HepG2 (cell line): ENCODE results near the gene ATAD3A. TPM values are rescaled to one million over a fixed set of nuclear protein-coding genes. Genes with fewer than 3 reads are reported as not detected.

Source experiments
- ATF3 ChIP-seq: sonication (generic); formaldehyde crosslinking; IDR thresholded peaks from 2 replicates; pipeline ENCODE4 v1.4.0; 2020; ENCODE audit warnings: missing genetic modification reagents
- ELF4 ChIP-seq: sonication (generic); formaldehyde crosslinking; IDR thresholded peaks from 2 replicates; pipeline ENCODE4 v1.5.0; 2020; ENCODE audit warnings: missing genetic modification reagents, mild to moderate bottlenecking, moderate library complexity, borderline replicate concordance
- HCFC1 ChIP-seq: fragments of 150-350 bp; IDR thresholded peaks from 2 replicates; pipeline ENCODE4 v1.6.1; 2014; ENCODE audit warnings: low read depth, low read length
- MED8 ChIP-seq: sonication (generic); formaldehyde crosslinking; IDR thresholded peaks from 2 replicates; pipeline ENCODE4 v1.8.1; 2023; ENCODE audit warnings: mild to moderate bottlenecking, missing genetic modification reagents; ENCODE audit not compliant: insufficient replicate concordance
- NR2F6 ChIP-seq, 2 experiments: IDR thresholded peaks; 2 replicates each; pipeline ENCODE4 v1.6.1; 2016; ENCODE audit warnings: antibody characterized with exemption in 1 of 2, mild to moderate bottlenecking in 1 of 2
- PAWR ChIP-seq: sonication (generic); formaldehyde crosslinking; IDR thresholded peaks from 2 replicates; pipeline ENCODE4 v1.4.0; 2020; ENCODE audit warnings: missing genetic modification reagents, mild to moderate bottlenecking, borderline replicate concordance
- PBX2 ChIP-seq: IDR thresholded peaks from 2 replicates; pipeline ENCODE4 v1.6.1; 2016; ENCODE audit warnings: control low read depth
- REPIN1 ChIP-seq: sonication (generic); formaldehyde crosslinking; IDR thresholded peaks from 2 replicates; pipeline ENCODE4 v1.8.0; 2022; ENCODE audit warnings: missing genetic modification reagents, low read depth, mild to moderate bottlenecking, borderline replicate concordance
- USF2 ChIP-seq, 2 experiments: sonication (generic) in 1 of 2; formaldehyde crosslinking in 1 of 2; IDR thresholded peaks; 2 replicates each; pipeline versions ENCODE4 v1.5.1 to v1.6.1; 2011 to 2020; ENCODE audit warnings: borderline replicate concordance in 1 of 2, low read depth in 1 of 2, low read length in 1 of 2, mild to moderate bottlenecking in 1 of 2, missing genetic modification reagents in 1 of 2, moderate library complexity in 1 of 2
- ZFP36L2 ChIP-seq: sonication (generic); formaldehyde crosslinking; IDR thresholded peaks from 2 replicates; pipeline ENCODE4 v1.4.0; 2020; ENCODE audit warnings: missing genetic modification reagents
- ZKSCAN8 ChIP-seq: IDR thresholded peaks from 2 replicates; pipeline ENCODE4 v1.6.1; 2016; ENCODE audit warnings: borderline replicate concordance, missing genetic modification reagents, missing compliant biosample characterization
- ZNF431 ChIP-seq: sonication (generic); formaldehyde crosslinking; IDR thresholded peaks from 2 replicates; pipeline ENCODE4 v1.9.0; 2022; ENCODE audit warnings: missing genetic modification reagents, low read depth, mild to moderate bottlenecking, borderline replicate concordance
- ZNF552 ChIP-seq: sonication (generic); formaldehyde crosslinking; IDR thresholded peaks from 2 replicates; pipeline ENCODE4 v1.9.0; 2022; ENCODE audit warnings: missing genetic modification reagents, mild to moderate bottlenecking, borderline replicate concordance
- ZNF563 ChIP-seq: sonication (generic); formaldehyde crosslinking; IDR thresholded peaks from 2 replicates; pipeline ENCODE4 v1.8.0; 2022; ENCODE audit warnings: mild to moderate bottlenecking, moderate library complexity, missing genetic modification reagents
- ZNF670 ChIP-seq: sonication (generic); formaldehyde crosslinking; IDR thresholded peaks from 2 replicates; pipeline ENCODE4 v1.8.0; 2022; ENCODE audit warnings: mild to moderate bottlenecking, missing genetic modification reagents, borderline replicate concordance
- ZNF713 ChIP-seq: sonication (generic); formaldehyde crosslinking; IDR thresholded peaks from 2 replicates; pipeline ENCODE4 v1.4.0; 2020; ENCODE audit warnings: mild to moderate bottlenecking, missing genetic modification reagents
- ZNF766 ChIP-seq: sonication (generic); formaldehyde crosslinking; IDR thresholded peaks from 2 replicates; pipeline ENCODE4 v1.5.0; 2020; ENCODE audit warnings: missing genetic modification reagents, borderline replicate concordance
- ZNF781 ChIP-seq: sonication (generic); formaldehyde crosslinking; IDR thresholded peaks from 2 replicates; pipeline ENCODE4 v1.5.1; 2020; ENCODE audit warnings: borderline replicate concordance, mild to moderate bottlenecking, missing genetic modification reagents; ENCODE audit errors: not compliant biosample characterization
- polyA plus RNA-seq, 8 experiments: library from polyadenylated mRNA; depleted of rRNA in 3 of 8; stranded (reverse) in 7 of 8; unstranded in 1 of 8; fragments of >200 nt; fragmentation: Illumina TruSeq in 4 of 8; extraction: Trizol in 4 of 8; gene quantifications; 2 replicates each; pipeline versions ENCODE4 v1.2.1 to v1.2.3, GENCODE V29; 2011 to 2016; ENCODE audit warnings: low read depth in 4 of 8, missing spikeins in 1 of 8, mixed read lengths in 1 of 8; ENCODE audit not compliant: insufficient read depth in 1 of 8
- total RNA-seq, 5 experiments: library from RNA; depleted of rRNA; stranded (reverse); fragments of >200 nt; fragmentation: Illumina TruSeq; extraction: Trizol; gene quantifications; 2 replicates each; pipeline ENCODE4 v1.2.3, GENCODE V29; 2016; ENCODE audit warnings: low read depth in 1 of 5
- TF ChIP-seq, protein P1 (sequence below): IDR thresholded peaks from 2 replicates; pipeline ENCODE4 v1.6.1; 2012; ENCODE audit warnings: low read depth, low read length, improper control_type of control experiment
- TF ChIP-seq, protein P2 (sequence below): sonication (generic); formaldehyde crosslinking; IDR thresholded peaks from 2 replicates; pipeline ENCODE4 v1.4.0; 2020; ENCODE audit warnings: missing genetic modification reagents

The ATAD3A gene
- total and polyA plus RNA-seq, 2 of the 13 experiments (the other 11 are each of a cell fraction or from before 2014, with no cell fraction given) = 10.6 to 49.0 TPM

DNA sequence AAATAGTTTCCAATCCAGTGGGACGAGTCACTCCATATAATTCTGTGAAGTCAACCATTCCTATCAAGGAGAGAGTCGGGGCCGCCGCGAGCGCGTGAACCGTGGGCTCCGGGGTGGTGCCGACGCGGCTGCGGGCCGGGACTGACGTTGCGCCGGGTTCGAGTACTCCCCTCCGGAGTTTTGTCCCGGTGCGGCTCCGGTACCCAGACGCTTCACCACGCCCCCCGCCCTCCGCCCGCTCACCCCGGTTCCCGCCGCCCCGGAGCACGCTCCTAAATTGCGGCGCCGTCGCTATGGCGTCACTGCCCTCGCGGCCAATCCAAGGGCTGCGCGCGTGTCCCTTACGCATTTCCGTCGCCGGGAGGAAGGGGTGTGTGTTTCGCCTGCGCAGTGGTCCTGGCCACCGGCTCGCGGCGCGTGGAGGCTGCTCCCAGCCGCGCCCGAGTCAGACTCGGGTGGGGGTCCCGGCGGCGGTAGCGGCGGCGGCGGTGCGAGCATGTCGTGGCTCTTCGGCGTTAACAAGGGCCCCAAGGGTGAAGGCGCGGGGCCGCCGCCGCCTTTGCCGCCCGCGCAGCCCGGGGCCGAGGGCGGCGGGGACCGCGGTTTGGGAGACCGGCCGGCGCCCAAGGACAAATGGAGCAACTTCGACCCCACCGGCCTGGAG is 40.4 kb upstream of the ATAD3A start, which contains the start of gene ATAD3B (continued):
- TF ChIP-seq, protein P1, sequence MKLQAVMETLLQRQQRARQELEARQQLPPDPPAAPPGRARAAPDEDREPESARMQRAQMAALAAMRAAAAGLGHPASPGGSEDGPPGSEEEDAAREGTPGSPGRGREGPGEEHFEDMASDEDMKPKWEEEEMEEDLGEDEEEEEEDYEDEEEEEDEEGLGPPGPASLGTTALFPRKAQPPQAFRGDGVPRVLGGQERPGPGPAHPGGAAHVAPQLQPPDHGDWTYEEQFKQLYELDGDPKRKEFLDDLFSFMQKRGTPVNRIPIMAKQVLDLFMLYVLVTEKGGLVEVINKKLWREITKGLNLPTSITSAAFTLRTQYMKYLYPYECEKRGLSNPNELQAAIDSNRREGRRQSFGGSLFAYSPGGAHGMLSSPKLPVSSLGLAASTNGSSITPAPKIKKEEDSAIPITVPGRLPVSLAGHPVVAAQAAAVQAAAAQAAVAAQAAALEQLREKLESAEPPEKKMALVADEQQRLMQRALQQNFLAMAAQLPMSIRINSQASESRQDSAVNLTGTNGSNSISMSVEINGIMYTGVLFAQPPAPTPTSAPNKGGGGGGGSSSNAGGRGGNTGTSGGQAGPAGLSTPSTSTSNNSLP = no peak
- no peak for TF ChIP-seq ZNF713 (CRISPR knock-in tag)
- no peak for TF ChIP-seq ZNF431 (CRISPR knock-in tag)
- no peak for TF ChIP-seq ZNF563
- TF ChIP-seq, protein P2, sequence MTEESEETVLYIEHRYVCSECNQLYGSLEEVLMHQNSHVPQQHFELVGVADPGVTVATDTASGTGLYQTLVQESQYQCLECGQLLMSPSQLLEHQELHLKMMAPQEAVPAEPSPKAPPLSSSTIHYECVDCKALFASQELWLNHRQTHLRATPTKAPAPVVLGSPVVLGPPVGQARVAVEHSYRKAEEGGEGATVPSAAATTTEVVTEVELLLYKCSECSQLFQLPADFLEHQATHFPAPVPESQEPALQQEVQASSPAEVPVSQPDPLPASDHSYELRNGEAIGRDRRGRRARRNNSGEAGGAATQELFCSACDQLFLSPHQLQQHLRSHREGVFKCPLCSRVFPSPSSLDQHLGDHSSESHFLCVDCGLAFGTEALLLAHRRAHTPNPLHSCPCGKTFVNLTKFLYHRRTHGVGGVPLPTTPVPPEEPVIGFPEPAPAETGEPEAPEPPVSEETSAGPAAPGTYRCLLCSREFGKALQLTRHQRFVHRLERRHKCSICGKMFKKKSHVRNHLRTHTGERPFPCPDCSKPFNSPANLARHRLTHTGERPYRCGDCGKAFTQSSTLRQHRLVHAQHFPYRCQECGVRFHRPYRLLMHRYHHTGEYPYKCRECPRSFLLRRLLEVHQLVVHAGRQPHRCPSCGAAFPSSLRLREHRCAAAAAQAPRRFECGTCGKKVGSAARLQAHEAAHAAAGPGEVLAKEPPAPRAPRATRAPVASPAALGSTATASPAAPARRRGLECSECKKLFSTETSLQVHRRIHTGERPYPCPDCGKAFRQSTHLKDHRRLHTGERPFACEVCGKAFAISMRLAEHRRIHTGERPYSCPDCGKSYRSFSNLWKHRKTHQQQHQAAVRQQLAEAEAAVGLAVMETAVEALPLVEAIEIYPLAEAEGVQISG (CRISPR knock-in tag) = peak; percentile 88
- TF ChIP-seq ZNF766 = no peak
- no peak for TF ChIP-seq REPIN1 (CRISPR knock-in tag)
- TF ChIP-seq USF2 (IDR thresholded peaks at IDR 0.05; ENCODE audit: low read depth, low read length) = no peak
- TF ChIP-seq USF2 (CRISPR knock-in tag; IDR thresholded peaks at IDR 0.05; ENCODE audit: borderline replicate concordance) = no peak
- 0 out of 2 replicates have a peak, but pooled peaks have one; percentile 53 for TF ChIP-seq ATF3
- TF ChIP-seq PBX2 (CRISPR knock-in tag) = no peak
- peak; percentile 57; the same call in 1 of the 2 replicates for TF ChIP-seq HCFC1
- no peak for TF ChIP-seq NR2F6 (IDR thresholded peaks at IDR 0.05)
- peak; percentile 25; the same call in 1 of the 2 replicates for TF ChIP-seq NR2F6 (CRISPR knock-in tag; IDR thresholded peaks at IDR 0.05)
- peak; percentile 67 for TF ChIP-seq MED8 (CRISPR knock-in tag)
- TF ChIP-seq ZFP36L2 = no peak
- TF ChIP-seq ZKSCAN8 (CRISPR knock-in tag) = no peak
- TF ChIP-seq PAWR (CRISPR knock-in tag) = no peak
- TF ChIP-seq ZNF552 (CRISPR knock-in tag) = no peak
- no peak for TF ChIP-seq ZNF670 (CRISPR knock-in tag)
- TF ChIP-seq ELF4 (CRISPR knock-in tag) = no peak
- no peak for TF ChIP-seq ZNF781
